ENCODE measurements around the gene NFIB. TPM values are rescaled to one million over a fixed set of nuclear protein-coding genes. Genes with fewer than 3 reads are reported as not detected.

NFIB gene
- total and polyA plus RNA-seq, 2 donors (not counting 3 experiments of a cell fraction or from before 2014, with no cell fraction given): 26.4 to 174 TPM

DNA sequence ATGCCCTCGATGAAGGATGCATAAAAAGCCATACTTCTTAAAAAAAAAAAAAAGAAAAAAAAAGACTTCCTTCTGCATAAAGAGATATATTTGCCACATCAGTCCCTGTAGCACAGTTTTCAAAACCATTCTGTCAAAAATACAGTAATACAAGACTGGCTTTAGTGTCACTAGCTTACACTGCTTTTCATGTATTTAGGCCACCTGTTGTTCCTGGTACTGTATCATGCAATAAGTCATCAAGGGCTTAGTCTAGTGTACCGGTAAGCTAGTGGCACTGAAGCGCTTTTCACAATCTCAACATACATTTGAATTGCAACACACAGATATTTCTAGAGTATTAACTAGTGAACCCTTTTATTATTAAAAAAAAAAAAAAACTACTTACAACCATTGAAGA is 231.2 kb downstream of the NFIB start:
- Histone ChIP-seq H3K9ac (replicated peaks; ENCODE audit: extremely low read depth, insufficient read depth, low read length) (no peak overlapping the region), H3K9me3 (replicated peaks; ENCODE audit: control insufficient read depth, insufficient read depth, low read length) (no peaks in the 10 kb centered on the region), H3K9me1 (replicated peaks; ENCODE audit: control insufficient read depth, extremely low read depth, insufficient read depth, low read length) (no peaks in the 10 kb centered on the region), H2AFZ (ENCODE audit: low read depth, low read length) (no peak overlapping the region), H3K36me3 (ENCODE audit: control insufficient read depth in 2 of 2, extremely low read depth in 1 of 2, insufficient read depth in 2 of 2, low read length in 2 of 2) (peaks cover 0 to 4% of the 10 kb centered on the region in 2 experiments), H4K20me1 (replicated peaks; ENCODE audit: control insufficient read depth, extremely low read depth, insufficient read depth, low read length) (no peaks in the 10 kb centered on the region), H3K4me2 (ENCODE audit: insufficient read depth, low read length) (no peak overlapping the region), H3K79me2 (ENCODE audit: control insufficient read depth, insufficient read depth, low read length) (no peaks in the 10 kb centered on the region), H3K27me3 (ENCODE audit: control insufficient read depth in 2 of 2, insufficient read depth in 2 of 2, low read length in 2 of 2) (no peaks in the 10 kb centered on the region), H3K4me3 (replicated peaks in 1 of 3; ENCODE audit: insufficient read depth in 1 of 3, low read depth in 1 of 3, low read length in 3 of 3) (no peak overlapping the region), H3K4me1 (ENCODE audit: control insufficient read depth, extremely low read depth, insufficient read depth, low read length) (no peaks in the 10 kb centered on the region), H3K27ac (ENCODE audit: insufficient read depth, low read depth, low read length) (no peak overlapping the region)
- dilution Hi-C loops (cut with MboI; ENCODE audit: extremely low pct_ligation_motif_present, low sequenced_read_pairs): no loop called here
- CTCF ChIA-PET: interaction anchor here (1.0 to 1.4 kb wide), 4 partner anchors 18 to 655 kb away, joined by 3 to 7 read pairs (median 3); no protein-coding TSS in a partner anchor
- intact Hi-C loops (cut with micrococcal nuclease): no loop called here
- DNase-seq (ENCODE audit: low read depth, low spot score) (no peak), FAIRE-seq (no peak)
- POLR2A ChIA-PET: no interaction called here
- BruUV-seq (replicated peaks): no TSS peak
- no peak for TF ChIP-seq EZH2 (IDR thresholded peaks at IDR 0.05; ENCODE audit: borderline replicate concordance, low read depth, low read length, severe bottlenecking)
- no peak for TF ChIP-seq FOS (IDR thresholded peaks at IDR 0.05; ENCODE audit: borderline replicate concordance, insufficient read depth, low read length)
- TF ChIP-seq, protein P1, sequence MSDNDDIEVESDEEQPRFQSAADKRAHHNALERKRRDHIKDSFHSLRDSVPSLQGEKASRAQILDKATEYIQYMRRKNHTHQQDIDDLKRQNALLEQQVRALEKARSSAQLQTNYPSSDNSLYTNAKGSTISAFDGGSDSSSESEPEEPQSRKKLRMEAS (IDR thresholded peaks at IDR 0.05; ENCODE audit: insufficient read depth, insufficient read length): no peak
- TF ChIP-seq MYC (IDR thresholded peaks at IDR 0.05; ENCODE audit: low read depth, low read length): no peak
- no peak for TF ChIP-seq JUN (IDR thresholded peaks at IDR 0.05; ENCODE audit: borderline replicate concordance, insufficient read depth, insufficient read length, low read depth)
- TF ChIP-seq GATA2 (IDR thresholded peaks at IDR 0.05; ENCODE audit: insufficient read depth, insufficient read length, low read depth, low read length): no peak
- no peak for TF ChIP-seq POLR2AphosphoS5 (IDR thresholded peaks at IDR 0.05; ENCODE audit: insufficient read depth, low read depth, low read length)
- no peak for TF ChIP-seq POLR2A (IDR thresholded peaks at IDR 0.05; ENCODE audit: low read depth, low read length)
- TF ChIP-seq, protein P2, sequence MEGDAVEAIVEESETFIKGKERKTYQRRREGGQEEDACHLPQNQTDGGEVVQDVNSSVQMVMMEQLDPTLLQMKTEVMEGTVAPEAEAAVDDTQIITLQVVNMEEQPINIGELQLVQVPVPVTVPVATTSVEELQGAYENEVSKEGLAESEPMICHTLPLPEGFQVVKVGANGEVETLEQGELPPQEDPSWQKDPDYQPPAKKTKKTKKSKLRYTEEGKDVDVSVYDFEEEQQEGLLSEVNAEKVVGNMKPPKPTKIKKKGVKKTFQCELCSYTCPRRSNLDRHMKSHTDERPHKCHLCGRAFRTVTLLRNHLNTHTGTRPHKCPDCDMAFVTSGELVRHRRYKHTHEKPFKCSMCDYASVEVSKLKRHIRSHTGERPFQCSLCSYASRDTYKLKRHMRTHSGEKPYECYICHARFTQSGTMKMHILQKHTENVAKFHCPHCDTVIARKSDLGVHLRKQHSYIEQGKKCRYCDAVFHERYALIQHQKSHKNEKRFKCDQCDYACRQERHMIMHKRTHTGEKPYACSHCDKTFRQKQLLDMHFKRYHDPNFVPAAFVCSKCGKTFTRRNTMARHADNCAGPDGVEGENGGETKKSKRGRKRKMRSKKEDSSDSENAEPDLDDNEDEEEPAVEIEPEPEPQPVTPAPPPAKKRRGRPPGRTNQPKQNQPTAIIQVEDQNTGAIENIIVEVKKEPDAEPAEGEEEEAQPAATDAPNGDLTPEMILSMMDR (IDR thresholded peaks at IDR 0.05; ENCODE audit: extremely low read depth in 1 of 2, insufficient read depth in 1 of 2, low read depth in 1 of 2, low read length in 2 of 2): no peak

Measured in endothelial cell of umbilical vein (primary cell).